WI38 (cell line): Measurements from ENCODE around the gene UXS1.

Source experiments
- H3K4me3 ChIP-seq: 2 replicates; pipeline ENCODE4 v1.5.1; 2011; ENCODE audit warnings: low read depth, mild to moderate bottlenecking, control low read depth, low read length
- CTCF ChIP-seq: IDR thresholded peaks from 2 replicates; pipeline ENCODE4 v1.5.1; 2012; ENCODE audit warnings: low read depth, mild to moderate bottlenecking, control low read depth, low read length

The UXS1 gene

DNA sequence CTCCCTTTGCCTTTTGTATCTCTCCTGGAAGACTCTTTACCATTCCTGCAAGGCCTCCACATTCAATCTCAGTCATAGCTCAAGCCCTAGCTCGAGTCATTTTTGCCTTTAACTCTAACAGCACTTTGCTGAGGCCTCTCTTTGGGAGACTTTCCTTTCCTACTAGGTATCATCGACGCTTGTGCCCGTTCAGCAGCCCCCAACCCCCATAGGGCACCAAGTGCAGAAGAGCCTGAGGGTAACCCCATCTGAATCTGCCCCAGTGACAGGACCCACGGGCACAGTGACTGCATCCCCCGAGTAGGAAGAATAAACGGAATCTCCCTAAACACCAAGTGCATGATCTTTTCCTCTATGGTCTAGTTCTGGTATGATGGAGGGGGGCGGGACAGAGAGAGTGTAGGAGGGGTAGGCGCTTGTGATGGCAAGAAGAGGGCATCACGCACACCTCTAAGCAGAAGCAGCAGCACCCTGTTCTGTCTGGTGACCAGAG, 66.3 kb downstream of the UXS1 start:
- no peak overlapping the region for H3K4me3 ChIP-seq
- no peak for TF ChIP-seq CTCF

- no peak for TF ChIP-seq CTCF
These were observed 66.8 kb downstream of the UXS1 start for GRCh38 chr2:106127282-106127771.

DNA sequence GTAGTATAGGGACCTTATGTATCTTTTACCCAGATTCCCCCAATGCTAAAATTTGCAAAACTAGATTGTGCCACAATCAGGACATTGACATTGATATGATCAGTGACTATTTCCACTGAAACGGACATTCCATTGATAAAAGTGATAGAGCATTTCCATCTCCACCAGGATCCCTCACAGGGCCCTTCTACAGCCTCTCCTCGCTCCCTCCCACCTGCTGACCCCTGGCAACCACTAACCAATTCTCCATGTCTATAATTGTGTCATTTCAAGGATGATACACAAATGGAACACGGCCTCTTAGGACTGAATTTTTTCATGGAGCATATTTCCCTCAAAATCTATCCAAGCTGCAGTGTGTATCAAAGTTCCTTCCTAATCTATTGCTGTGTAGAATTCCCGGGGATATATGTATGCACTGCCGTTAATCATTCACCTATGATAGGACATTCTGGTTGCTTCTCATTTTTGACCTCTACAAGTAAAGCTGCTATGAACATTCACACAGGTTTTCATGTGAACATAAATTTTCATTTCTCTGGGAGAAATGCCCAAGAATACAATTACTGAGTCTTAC, 67.3 kb downstream of the UXS1 start:
- no peak overlapping the region for H3K4me3 ChIP-seq
- TF ChIP-seq CTCF, result no peak

More at GRCh38 chr2:106127282-106127771, 66.8 kb downstream of the UXS1 start:
- no peak overlapping the region for H3K4me3 ChIP-seq

DNA sequence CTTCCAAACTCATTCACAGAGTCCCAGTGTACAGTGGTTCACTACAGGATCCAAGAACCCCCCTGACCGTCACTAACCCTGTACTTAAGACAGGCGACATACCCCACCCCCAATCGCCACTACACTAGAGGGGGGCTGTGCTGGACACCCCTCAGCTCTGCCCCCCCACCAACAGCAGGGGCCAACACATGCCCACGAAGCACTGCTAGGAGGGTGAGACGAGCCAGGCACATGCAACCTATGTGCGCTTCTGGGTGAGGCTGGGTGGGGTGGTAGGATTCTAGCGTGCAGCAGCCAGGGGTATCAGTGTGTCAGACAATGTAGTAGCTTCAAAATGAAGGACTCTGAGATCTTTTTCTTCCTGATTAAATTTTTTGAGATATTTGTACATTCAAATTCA, 67.8 kb downstream of the UXS1 start:
- H3K4me3 ChIP-seq, result no peak overlapping the region
- TF ChIP-seq CTCF, result no peak

GRCh38 chr2:106124905-106125549, 69.1 kb downstream of the UXS1 start:
- H3K4me3 ChIP-seq, result no peak overlapping the region
- TF ChIP-seq CTCF, result no peak

- no peak overlapping the region for H3K4me3 ChIP-seq
- TF ChIP-seq CTCF, result no peak
These were observed 69.9 kb downstream of the UXS1 start for GRCh38 chr2:106124106-106124756.

GRCh38 chr2:106122157-106122556, 71.9 kb downstream of the UXS1 start:
- H3K4me3 ChIP-seq, result no peak overlapping the region
- no peak for TF ChIP-seq CTCF
